Measurements from ENCODE around the gene SLFN14.
"Not testable (repeated sequence)": the region's sequence is repeated elsewhere in the genome, so short reads cannot be mapped to it uniquely, and the experiment has no call there.

SLFN14 gene

GRCh38 chr17:35559495-35560210, 966 bp downstream of the SLFN14 start:
- DNase-seq (ENCODE audit: low read depth in 2 of 2), result no peak

- DNase-seq (ENCODE audit: low read depth in 2 of 2), result no peak
Observed at GRCh38 chr17:35557353-35557752, 3.3 kb downstream of the SLFN14 start.

DNA sequence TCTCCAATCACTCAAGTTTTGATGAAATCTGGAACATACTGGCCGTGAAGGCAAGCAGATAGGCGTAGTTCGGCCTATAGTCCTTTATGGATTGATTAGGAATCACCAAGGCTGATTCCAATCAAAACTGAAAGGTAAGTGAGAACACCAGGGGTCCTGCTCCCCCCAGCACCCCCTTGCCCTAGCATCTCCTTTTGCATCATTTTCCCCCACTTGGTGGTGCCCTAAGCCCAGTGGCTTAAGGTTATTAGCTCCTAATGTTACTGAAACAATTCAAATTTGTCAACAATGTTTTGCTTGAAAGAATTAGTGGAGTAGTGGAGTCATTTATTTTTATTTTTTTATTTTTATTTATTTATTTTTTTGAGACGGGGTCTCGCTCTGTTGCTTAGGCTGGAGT, 4.9 kb downstream of the SLFN14 start:
- no peak for DNase-seq (ENCODE audit: low read depth in 2 of 2)

GRCh38 chr17:35554668-35555067, 6.0 kb downstream of the SLFN14 start:
- DNase-seq (ENCODE audit: low read depth in 2 of 2), result no peak

GRCh38 chr17:35553310-35553709, 7.3 kb downstream of the SLFN14 start:
- DNase-seq (ENCODE audit: low read depth in 2 of 2), result no peak

DNA sequence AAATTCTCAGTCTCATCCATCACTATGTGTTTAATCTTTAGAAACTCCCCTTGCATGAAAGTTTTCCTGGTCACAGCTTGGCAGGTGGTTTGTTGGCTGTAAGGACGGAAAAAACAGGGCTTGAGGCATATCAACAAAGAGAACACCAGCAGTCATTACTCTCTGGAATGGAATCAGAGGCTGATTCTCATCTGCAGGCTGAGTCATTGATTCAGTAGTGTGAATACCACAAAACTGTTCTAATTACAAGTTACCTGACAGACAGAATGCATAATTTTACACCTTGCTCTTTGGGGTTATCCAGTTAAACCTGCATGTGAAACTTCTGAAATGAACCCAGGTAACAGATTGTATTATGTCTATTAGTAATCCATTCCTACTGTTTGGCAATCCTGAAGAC, 11.6 kb downstream of the SLFN14 start:
- DNase-seq (ENCODE audit: low read depth in 2 of 2), result no peak

DNA sequence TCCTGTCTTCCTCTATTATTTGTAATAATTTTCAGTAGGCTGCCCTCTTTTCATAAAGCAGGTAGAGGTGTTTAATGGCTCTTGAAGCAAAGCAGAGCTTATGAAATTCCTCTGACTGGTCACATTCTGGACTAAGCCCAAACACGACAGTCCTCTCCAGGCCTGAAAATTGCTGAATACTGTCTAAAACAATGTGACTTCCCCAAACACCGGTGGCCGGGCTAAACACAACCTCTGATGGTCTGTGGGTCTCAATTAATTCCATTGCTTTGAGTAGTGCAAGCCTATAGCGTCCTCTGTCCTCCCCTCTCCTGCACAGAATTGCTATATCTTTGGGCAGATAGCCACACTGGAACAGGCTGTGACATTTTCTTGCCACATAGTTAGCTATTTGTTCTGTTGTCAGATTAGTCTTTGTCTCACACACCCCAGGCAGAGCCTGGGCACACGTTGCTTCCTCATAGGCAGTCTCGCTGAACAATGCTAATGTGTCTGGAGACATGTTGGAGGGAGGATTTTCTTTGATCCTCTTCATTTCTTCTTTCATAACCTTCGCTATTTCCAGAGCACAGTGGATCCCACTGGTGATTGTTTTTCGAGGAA, 12.3 kb downstream of the SLFN14 start:
- DNase-seq (ENCODE audit: low read depth in 2 of 2), result no peak

- no peak for DNase-seq (ENCODE audit: low read depth in 2 of 2)
Observed at GRCh38 chr17:35546487-35546886, 14.1 kb downstream of the SLFN14 start.

DNA sequence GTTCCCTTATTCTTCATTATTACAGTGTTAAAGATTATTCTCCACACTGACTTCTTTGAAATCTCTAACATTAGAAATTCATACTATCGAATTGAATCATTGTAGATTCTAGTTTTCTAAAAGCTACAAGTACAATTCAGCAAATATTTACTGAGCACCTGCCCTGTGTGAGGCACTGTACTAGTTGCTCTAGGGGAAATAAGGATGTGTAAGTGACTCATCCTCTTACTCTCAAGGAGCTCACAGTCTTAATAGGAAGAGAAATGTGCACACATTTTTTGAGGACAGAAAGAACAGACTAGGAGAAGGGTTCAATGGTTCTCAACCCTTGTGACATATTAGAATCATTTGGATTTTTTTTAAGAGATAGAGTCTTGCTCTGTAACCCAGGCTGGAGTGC, 15.5 kb downstream of the SLFN14 start:
- no peak for DNase-seq (ENCODE audit: low read depth in 2 of 2)

DNA sequence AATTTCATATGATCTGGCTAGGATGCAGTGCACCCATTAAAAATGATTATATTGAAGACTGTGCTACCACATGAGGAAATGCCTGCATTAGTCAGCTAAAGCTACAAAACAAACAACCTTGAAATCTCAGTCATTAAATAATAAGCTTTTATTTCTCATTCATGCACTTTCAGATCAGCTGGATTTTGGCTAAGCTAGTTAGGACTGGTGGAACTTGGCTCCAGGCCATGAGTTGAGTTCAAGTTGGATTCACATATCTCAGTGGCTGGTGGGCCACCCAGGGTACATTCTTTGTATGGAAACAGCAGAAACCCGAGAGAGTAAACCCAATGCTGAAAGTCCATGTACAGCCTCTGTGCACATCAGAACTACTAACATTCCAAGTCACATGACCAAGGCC, 16.8 kb downstream of the SLFN14 start:
- no peak for DNase-seq (ENCODE audit: low read depth in 2 of 2)

- DNase-seq (ENCODE audit: low read depth in 2 of 2), result no peak
Observed at GRCh38 chr17:35542990-35543389, 17.6 kb downstream of the SLFN14 start.

DNA sequence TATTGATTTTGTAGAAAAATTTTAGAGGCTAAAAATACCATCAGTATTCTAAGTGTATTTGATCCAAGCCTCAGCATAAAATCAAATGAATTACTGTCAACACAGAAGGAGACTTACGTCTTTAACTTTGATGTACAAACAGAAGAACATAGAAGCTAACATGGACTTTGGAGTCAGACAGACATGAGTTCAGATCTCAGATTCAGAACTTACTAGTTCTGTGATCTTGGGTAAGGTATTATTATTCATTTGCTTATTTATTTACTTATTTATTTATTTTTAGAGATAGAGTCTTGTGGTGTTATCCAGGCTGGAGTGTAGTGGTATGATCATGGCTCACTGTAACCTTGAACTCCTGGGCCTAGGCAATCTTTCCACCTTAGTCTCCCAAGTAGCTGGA, 19.2 kb downstream of the SLFN14 start:
- no peak for DNase-seq (ENCODE audit: low read depth in 2 of 2)

DNA sequence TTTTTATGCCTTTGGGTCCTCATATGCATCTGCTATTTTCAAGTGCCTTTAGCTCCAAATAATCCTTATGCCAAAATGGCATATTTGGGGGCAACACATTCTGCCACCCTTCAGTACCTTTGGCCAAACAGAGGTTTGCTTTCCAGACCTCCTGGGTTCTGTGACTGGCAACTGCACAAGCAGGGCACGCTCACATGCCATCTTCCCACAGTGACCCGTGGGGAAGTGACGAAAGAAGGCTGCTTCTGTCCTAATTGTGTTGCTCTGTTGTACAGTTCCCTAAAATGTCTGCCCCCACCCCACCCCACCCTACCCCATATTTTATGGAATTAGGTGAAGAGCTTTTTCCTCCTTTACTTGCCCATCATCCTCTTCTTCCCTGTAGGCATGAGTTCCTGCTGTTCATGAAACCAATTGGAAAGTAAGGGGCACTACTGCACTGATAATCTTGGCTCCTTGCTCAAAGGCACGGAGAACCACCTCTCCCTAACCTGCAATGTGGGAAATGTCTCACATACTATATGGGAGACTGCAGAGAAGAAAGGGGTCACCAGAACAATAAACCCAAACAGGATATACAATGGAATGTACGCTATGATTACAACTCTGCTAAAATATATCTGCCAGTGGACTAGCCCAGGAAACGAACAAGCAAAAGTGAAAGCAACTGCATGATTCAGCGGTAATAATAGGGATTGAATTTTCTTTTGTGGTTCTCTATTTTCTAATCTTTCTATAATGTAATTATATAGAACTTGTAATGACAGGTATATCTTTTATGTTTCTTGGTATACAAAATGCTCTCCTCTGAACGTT, 19.8 kb downstream of the SLFN14 start:
- DNase-seq (ENCODE audit: low read depth in 2 of 2), result no peak

GRCh38 chr17:35539659-35540026, 21.0 kb downstream of the SLFN14 start:
- no peak for DNase-seq (ENCODE audit: low read depth in 2 of 2)

- no peak for DNase-seq (ENCODE audit: low read depth in 2 of 2)
Observed at GRCh38 chr17:35537601-35538141, 22.9 kb downstream of the SLFN14 start, which contains the start of gene SLFN12L. Gene SLFN12L (minus strand): TSS chr17:35537678. CDS start chr17:35522364, 15,314 bp downstream.

DNA sequence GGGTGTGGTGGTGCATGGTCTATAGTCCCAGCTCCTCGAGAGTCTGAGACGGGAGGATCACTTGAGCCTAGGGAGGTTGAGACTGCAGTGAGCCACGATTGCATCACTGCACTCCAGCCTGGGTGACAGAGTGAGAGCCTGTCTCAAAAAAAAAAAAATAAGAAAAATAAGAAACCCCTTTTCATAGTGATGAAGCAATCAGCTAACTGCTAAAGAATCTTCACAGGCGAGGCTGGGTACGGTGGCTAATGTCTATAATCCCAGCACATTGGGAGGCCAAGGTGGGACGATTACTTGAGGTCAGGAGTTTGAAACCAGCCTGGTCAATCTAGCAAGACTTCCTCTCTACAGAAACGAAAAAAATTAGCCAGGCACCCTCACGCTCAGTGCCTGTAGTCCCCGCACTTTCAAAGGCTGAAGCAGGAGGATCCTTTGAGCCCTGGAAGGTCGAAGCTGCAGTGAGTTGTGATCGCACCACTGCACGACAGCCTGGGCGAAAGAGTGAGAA, 23.9 kb downstream of the SLFN14 start:
- no peak for DNase-seq (ENCODE audit: low read depth in 2 of 2)

- not testable (repeated sequence) for DNase-seq (ENCODE audit: low read depth in 2 of 2)
Observed at GRCh38 chr17:35535406-35535805, 25.2 kb downstream of the SLFN14 start.

- no peak for DNase-seq (ENCODE audit: low read depth in 2 of 2)
Observed at GRCh38 chr17:35534576-35535093, 26.0 kb downstream of the SLFN14 start.

DNA sequence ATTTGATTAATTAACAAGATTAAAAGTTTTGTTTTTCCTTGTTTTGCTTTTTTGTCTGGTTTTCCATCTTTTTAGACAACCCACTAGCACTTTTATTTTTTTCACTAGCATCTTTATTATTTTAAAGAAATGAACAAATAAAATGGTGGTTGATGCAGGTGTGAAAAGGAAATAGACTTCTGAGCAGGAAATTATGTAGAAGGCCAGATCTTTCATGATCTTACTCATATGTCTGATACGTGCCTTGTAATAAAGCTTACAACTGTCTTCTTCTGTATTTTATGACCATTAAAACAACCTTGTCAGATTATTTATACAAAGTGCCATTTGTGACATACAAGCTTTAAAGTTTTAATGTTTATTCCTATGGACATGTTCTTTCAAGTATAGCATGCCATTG, 29.5 kb downstream of the SLFN14 start:
- no peak for DNase-seq (ENCODE audit: low read depth in 2 of 2)

DNA sequence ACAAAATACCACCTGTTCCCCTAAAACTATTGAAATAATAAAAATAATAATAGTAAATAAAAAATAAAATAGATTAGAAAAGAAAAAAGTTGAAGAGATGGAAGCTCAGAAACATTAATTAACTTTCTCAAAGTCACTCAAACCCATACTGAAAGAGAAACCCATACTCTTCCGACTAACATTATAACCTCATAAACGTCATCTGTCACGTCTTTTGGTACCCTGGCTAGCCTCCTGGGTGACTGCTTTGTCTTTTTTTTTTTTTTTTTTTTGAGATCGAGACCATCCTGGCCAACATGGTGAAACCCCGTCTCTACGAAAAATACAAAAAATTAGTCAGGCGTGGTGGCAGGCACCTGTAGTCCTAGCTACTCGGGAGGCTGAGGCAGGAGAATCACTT, 30.8 kb downstream of the SLFN14 start:
- DNase-seq (ENCODE audit: low read depth in 2 of 2), result no peak

GRCh38 chr17:35529326-35529725, 31.3 kb downstream of the SLFN14 start:
- not testable (repeated sequence) for DNase-seq (ENCODE audit: low read depth in 2 of 2)

- no peak for DNase-seq (ENCODE audit: low read depth in 2 of 2)
Observed at GRCh38 chr17:35523296-35523695, 37.3 kb downstream of the SLFN14 start.
